Vagina (tissue), 2 donors: ENCODE measurements around the gene ZDHHC11.
"Not testable (repeated sequence)": the region's sequence is repeated elsewhere in the genome, so short reads cannot be mapped to it uniquely, and the experiment has no call there.

Source experiments
- CTCF ChIP-seq, 3 experiments: fragments of 450-650 bp in 2 of 3; fragments of 200-600 bp in 1 of 3; sonication (generic) in 1 of 3; IDR thresholded peaks; one replicate each; pipeline ENCODE4 v1.5.1; 2017 to 2019; ENCODE audit warnings: antibody characterized with exemption in 3 of 3, mild to moderate bottlenecking in 2 of 3, moderate library complexity in 2 of 3
- POLR2A ChIP-seq, 2 donors: fragments of 450-650 bp; IDR thresholded peaks; one replicate each; pipeline ENCODE4 v1.6.1; 2017; ENCODE audit warnings: antibody characterized with exemption in 2 of 2, mild to moderate bottlenecking in 2 of 2, moderate library complexity in 2 of 2
- POLR2AphosphoS5 ChIP-seq, 2 donors: sonication (generic); formaldehyde crosslinking; IDR thresholded peaks; one replicate each; pipeline ENCODE4 v1.9.0; 2017; ENCODE audit warnings: antibody characterized with exemption in 2 of 2, mild to moderate bottlenecking in 2 of 2, low read depth in 1 of 2; ENCODE audit not compliant: insufficient read depth in 1 of 2

GRCh38 chr5:778967-779366 lies 71.8 kb downstream of the ZDHHC11 start:
- TF ChIP-seq CTCF (IDR thresholded peaks at IDR 0.05); POLR2AphosphoS5 (IDR thresholded peaks at IDR 0.05; ENCODE audit: insufficient read depth in 1 of 2, low read depth in 1 of 2); POLR2A (IDR thresholded peaks at IDR 0.05): not testable (repeated sequence)
